Right lobe of liver (tissue), 6 donors: ENCODE data around the gene CARD8. TPM values are rescaled to one million over a fixed set of nuclear protein-coding genes. Genes with fewer than 3 reads are reported as not detected.

Experiments used
- ATAC-seq, 4 donors: fragments of 200-7000 bp; cut with Tn5 transposase; one replicate each; pipeline ENCODE4 v1.9.1; 2020; ENCODE audit warnings: mild to moderate bottlenecking in 4 of 4, moderate library complexity in 4 of 4
- DNase-seq, 3 donors: peaks; one replicate each; pipeline ENCODE4 v3.0.0-alpha.2; 2020
- H3K27ac ChIP-seq, 3 donors: fragments of 200-600 bp; one replicate each; pipeline ENCODE4 v1.8.0; 2022
- H3K27me3 ChIP-seq, 2 donors: fragments of 200-600 bp; one replicate each; pipeline ENCODE4 v1.8.0; 2022
- H3K36me3 ChIP-seq, 4 donors: fragments of 200-600 bp; sonication (generic) in 1 of 4; one replicate each; pipeline versions ENCODE4 v1.5.1 to v1.8.0; 2017 to 2022; ENCODE audit warnings: control low read depth in 1 of 4
- H3K4me1 ChIP-seq, 4 donors: fragments of 200-600 bp; sonication (generic) in 1 of 4; one replicate each; pipeline versions ENCODE4 v1.5.1 to v1.8.0; 2017 to 2022; ENCODE audit warnings: control low read depth in 1 of 4
- H3K4me3 ChIP-seq, 3 donors: fragments of 200-600 bp; one replicate each; pipeline ENCODE4 v1.8.0; 2022
- H3K9me3 ChIP-seq, 4 donors: fragments of 200-600 bp; sonication (generic) in 1 of 4; one replicate each; pipeline versions ENCODE4 v1.5.1 to v1.8.0; 2017 to 2022; ENCODE audit warnings: control low read depth in 1 of 4
- POLR2A ChIP-seq: fragments of 450-650 bp; IDR thresholded peaks from one replicate; pipeline ENCODE4 v1.6.1; 2017; ENCODE audit warnings: antibody characterized with exemption, mild to moderate bottlenecking
- WGBS: methylation state at CpG from one replicate; pipeline ENCODE4 v1.1.6; 2018; ENCODE audit warnings: low coverage, low lambda C conversion rate; ENCODE audit not compliant: insufficient coverage; ENCODE audit errors: missing lambda C conversion rate; 5-methylcytosine and 5-hydroxymethylcytosine counted together
- intact Hi-C, 2 donors: fragments of 100-400 bp; cut with DNase I; formaldehyde crosslinking; loops; one replicate each; pipeline versions ENCODE4 v1.11.2 to v1.14.1; 2022
- total RNA-seq, 6 experiments: library from RNA; depleted of rRNA in 2 of 6; stranded (reverse); fragments of >200 nt in 2 of 6; fragmentation: NEBNext Ultra II Directional in 3 of 6; extraction: Animal tissue kit (Norgen Biotek cat#: 25700) in 3 of 6; gene quantifications; one replicate each; pipeline versions ENCODE4 v1.1.0 to v1.2.4, GENCODE V29; 2016 to 2023
- TF ChIP-seq, protein P1 (sequence below), 4 donors: fragments of 200-600 bp in 3 of 4; fragments of 450-650 bp in 1 of 4; IDR thresholded peaks; one replicate each; pipeline versions ENCODE4 v1.5.1 to v1.8.0; 2016 to 2022; ENCODE audit warnings: antibody characterized with exemption in 4 of 4, mild to moderate bottlenecking in 2 of 4
- donor health status: DM: no; HTN: yes; CAD: no.
- donor health status: DM: no; HTN: no; CAD: no.
- donor health status: DM: no; HTN: no; CAD: no.
- donor health status: DM: no; HTN: yes; CAD: no.
- donor health status: DM: no; HTN: yes; CAD: no.

Gene CARD8
- total RNA-seq, 6 experiments from 2014 or later: 15.4 to 24.5 (median 19.8) TPM

GRCh38 chr19:48194041-48194843, 61.5 kb downstream of the CARD8 start:
- no peak for ATAC-seq
- TF ChIP-seq, protein P1, sequence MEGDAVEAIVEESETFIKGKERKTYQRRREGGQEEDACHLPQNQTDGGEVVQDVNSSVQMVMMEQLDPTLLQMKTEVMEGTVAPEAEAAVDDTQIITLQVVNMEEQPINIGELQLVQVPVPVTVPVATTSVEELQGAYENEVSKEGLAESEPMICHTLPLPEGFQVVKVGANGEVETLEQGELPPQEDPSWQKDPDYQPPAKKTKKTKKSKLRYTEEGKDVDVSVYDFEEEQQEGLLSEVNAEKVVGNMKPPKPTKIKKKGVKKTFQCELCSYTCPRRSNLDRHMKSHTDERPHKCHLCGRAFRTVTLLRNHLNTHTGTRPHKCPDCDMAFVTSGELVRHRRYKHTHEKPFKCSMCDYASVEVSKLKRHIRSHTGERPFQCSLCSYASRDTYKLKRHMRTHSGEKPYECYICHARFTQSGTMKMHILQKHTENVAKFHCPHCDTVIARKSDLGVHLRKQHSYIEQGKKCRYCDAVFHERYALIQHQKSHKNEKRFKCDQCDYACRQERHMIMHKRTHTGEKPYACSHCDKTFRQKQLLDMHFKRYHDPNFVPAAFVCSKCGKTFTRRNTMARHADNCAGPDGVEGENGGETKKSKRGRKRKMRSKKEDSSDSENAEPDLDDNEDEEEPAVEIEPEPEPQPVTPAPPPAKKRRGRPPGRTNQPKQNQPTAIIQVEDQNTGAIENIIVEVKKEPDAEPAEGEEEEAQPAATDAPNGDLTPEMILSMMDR (IDR thresholded peaks at IDR 0.05): peak; percentile 30 to 51 (median 36)
- no peak for TF ChIP-seq POLR2A
- no peak overlapping the region for H3K27ac ChIP-seq
- intact Hi-C loops: no loop called here
- no peaks in the 10 kb centered on the region for H3K36me3 ChIP-seq
- H3K9me3 ChIP-seq: no peaks in the 10 kb centered on the region
- no peaks in the 10 kb centered on the region for H3K4me1 ChIP-seq
- no peak overlapping the region for H3K4me3 ChIP-seq
- H3K27me3 ChIP-seq: no peaks in the 10 kb centered on the region
- WGBS: 14% methylated on average over 8 of the region's 36 CpGs
- DNase-seq: peak in 1 of 3 donors; percentile 45

DNA sequence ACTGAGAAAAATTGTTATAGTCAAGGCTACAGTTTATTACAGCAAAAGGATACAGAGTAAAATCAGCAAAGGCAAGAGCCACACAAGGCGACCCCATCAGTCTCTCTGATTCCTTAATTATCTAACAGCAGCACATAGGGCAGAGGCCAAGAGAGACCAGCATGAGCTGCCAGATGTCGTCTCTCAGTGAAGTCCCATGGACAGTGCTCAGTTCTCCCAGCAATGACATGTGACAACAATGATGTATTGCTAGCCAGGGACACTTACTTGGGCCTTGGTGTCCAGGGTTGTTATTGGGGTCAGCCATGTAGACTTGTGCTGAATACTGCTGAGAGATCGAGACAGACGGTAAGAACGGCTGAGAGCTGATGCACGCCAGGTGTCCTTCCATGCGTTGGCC, 63.0 kb downstream of the CARD8 start:
- no peak for TF ChIP-seq POLR2A
- TF ChIP-seq, protein P1 (IDR thresholded peaks at IDR 0.05): no peak
- ATAC-seq (no peak), DNase-seq (peak in 1 of 3 donors; percentile 6)
- Histone ChIP-seq H3K4me1 (no peaks in the 10 kb centered on the region), H3K4me3 (no peak overlapping the region), H3K36me3 (no peaks in the 10 kb centered on the region), H3K9me3 (no peaks in the 10 kb centered on the region), H3K27ac (no peak overlapping the region), H3K27me3 (no peaks in the 10 kb centered on the region)
- intact Hi-C loops: no loop called here
- WGBS: 88% methylated on average over 2 of the region's 7 CpGs

DNA sequence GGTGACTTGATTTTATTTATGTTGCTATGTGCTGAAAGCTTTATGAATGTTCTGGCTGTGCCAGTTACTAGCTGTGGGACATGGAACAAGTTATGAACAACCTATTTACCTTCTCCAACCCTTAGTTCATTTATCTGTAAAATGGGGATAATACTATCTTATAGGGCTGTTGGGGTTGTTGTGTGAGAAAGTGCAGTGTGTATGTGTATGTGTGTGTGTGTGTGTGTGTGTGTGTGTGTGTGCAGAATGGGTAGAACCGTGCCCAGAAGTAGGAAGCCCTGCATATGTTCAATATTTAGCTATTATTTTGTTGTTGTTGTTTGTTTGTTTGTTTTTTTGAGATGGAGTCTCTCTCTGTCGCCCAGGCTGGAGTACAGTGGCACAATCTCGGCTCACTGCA, 64.8 kb downstream of the CARD8 start:
- H3K9me3 ChIP-seq: no peaks in the 10 kb centered on the region
- DNase-seq (no peak), ATAC-seq (no peak)
- H3K4me1 ChIP-seq: no peaks in the 10 kb centered on the region
- no peak overlapping the region for H3K27ac ChIP-seq
- intact Hi-C loops: no loop called here
- 86% methylated on average over 2 of the region's 3 CpGs for WGBS
- no peak overlapping the region for H3K4me3 ChIP-seq
- H3K27me3 ChIP-seq: no peaks in the 10 kb centered on the region
- H3K36me3 ChIP-seq: no peaks in the 10 kb centered on the region
- TF ChIP-seq, protein P1 (IDR thresholded peaks at IDR 0.05): no peak
- TF ChIP-seq POLR2A: no peak

GRCh38 chr19:48190288-48190884, 65.3 kb downstream of the CARD8 start:
- peak in 1 of 3 donors; percentile 34 for DNase-seq
- intact Hi-C loops: no loop called here
- H3K27me3 ChIP-seq: no peaks in the 10 kb centered on the region
- H3K4me3 ChIP-seq: no peak overlapping the region
- no peaks in the 10 kb centered on the region for H3K9me3 ChIP-seq
- H3K27ac ChIP-seq: no peak overlapping the region
- no peaks in the 10 kb centered on the region for H3K4me1 ChIP-seq
- H3K36me3 ChIP-seq: no peaks in the 10 kb centered on the region
- ATAC-seq: peak in 1 of 4 donors; percentile 33
- 82% methylated on average over 8 of the region's 13 CpGs for WGBS
- TF ChIP-seq POLR2A: no peak
- TF ChIP-seq, protein P1 (IDR thresholded peaks at IDR 0.05): no peak
